Eye (tissue), 1 donor: ENCODE data around the gene SPTB.
"Not testable (repeated sequence)": the region's sequence is repeated elsewhere in the genome, so short reads cannot be mapped to it uniquely, and the experiment has no call there.

Experiments used
- DNase-seq: peaks from one replicate; pipeline ENCODE4 v3.0.0-alpha.2; 2015

Gene SPTB

DNA sequence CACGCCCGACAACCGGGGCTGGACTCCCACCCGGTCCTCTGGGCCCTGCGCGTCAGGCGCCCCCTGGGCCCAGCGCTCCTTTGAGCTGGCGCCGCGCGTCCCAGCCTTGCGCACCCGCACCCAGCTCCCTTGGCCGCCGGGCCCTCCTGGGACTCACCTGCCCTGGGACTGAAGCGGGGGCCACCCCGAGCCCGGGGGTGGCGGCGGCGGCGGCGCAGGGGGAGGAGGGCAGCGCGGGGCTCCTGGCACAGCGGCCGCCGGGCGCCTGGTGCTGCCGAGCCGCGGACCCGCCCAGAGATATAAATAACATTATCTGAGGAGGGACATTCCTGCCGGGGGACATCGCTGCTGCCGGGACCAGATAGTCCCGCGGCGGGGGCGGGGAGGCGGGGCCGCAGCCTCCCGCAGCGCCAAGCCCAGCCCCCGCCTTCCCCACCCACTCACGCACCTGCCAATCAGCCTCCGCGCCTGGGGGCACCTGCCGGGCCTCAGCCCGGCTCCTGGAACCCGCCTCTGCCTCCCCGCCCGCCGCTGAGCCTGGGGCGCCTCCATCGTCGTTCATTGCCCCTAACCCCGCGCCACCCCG, at the start of gene SPTB:
Gene SPTB, minus strand, starts transcription at position 273 of the 586 bp plus-strand sequence. CDS start 56,813 bp downstream, outside the sequence.
- DNase-seq, result peak; percentile 70

DNA sequence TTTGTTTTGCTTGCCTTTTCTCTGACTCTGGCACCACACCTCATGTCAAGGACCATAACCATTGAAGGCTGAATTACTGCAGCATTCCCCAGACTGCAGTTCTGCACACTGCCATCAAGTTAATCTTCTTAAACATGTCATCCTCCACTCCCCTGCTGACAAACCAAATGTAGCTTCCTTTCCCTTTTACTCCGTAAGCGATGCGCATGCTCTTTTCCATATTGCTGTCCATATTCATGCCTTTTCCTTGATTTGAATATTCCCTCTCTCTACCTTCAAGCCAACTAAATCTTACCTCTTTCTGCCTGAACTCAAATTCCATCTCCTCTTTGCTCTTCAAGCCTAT, 49.3 kb upstream of the SPTB start:
- no peak for DNase-seq

DNA sequence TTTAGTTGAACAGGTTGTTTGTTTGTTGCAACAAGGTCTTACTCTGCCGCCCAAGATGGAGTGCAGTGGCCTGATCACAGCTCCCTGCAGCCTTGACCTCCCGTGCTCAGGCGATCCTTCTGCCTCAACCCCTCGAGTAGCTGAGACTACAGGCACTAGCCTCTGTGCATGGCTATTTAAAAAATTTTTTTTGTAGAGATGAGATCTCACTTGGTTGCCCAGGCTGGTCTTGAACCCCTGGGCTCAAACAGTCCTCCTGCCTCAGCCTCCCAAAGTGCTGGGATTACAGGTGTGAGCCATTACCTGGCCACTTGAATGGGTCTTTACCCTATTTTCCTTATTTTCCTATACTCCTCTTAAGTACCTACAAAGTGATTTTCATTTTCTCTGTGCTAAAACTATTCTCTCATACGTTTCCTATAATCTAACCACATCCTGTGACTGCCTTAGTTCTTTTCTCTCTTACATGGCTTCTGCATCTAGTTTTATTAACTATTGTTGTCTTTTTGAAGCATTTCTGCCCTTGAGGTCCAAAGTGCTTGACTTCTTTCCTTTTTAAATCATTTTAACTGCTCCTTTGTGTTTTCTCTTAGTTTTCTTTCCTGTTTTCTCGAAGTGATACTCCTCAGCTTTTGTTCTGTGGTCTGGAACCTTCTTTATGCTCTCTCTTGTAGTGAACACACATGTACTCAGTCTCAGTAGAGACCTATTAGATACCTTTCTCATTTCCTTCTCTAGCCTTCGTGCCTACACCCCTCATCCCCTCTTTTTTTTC, 48.7 kb upstream of the SPTB start:
- no peak for DNase-seq

- no peak for DNase-seq
Observed at GRCh38 chr14:64927031-64927430, 47.3 kb upstream of the SPTB start.

DNA sequence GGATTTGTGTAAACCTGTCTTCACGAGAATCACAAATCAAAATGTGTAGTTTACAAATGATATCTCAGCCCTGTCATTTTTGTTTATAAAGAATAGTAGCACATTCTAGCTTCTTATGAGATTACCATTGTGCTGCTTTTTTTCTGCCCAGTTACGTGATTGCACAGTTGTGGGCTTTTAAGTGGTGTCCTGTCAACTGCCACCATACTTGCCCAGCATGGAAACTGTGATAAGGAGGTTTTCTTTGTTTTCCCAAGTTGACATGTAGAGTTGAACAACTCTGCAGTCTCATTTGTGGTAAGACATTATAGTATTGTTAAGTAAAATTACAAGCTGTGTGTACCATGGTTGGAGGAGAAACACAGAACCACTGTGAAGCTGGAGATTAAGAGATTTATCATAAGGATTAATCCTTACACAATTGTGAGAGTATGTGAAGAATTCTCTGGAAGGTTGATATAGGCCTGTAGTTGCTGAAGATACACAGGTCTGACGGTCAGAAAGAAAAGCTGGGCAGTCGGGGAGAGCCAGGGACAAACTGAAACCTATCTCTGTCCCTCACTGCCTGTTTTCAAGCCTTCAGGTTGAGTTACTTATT, 46.8 kb upstream of the SPTB start:
- DNase-seq, result no peak

DNA sequence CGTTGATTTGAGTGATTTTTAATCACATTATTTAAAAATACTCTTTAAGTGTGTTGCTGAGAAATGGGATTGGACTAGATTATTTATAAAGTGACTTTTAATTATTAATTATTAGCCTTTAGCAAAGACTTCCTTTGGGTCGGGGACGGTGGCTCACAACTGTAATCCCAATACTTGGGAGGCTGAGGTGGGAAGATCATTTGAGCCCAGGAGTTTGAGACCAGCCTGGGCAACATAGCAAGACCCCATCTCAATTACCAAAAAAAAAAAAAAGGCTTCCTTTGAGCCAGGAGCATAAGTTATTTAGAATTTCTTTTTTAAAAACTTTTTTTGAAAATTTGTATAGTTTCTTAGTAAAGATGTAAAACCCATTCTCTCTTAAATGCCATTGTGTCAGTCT, 43.3 kb upstream of the SPTB start:
- no peak for DNase-seq

GRCh38 chr14:64920465-64920864, 40.8 kb upstream of the SPTB start:
- DNase-seq, result no peak

GRCh38 chr14:64919618-64920017, 39.9 kb upstream of the SPTB start:
- no peak for DNase-seq

DNA sequence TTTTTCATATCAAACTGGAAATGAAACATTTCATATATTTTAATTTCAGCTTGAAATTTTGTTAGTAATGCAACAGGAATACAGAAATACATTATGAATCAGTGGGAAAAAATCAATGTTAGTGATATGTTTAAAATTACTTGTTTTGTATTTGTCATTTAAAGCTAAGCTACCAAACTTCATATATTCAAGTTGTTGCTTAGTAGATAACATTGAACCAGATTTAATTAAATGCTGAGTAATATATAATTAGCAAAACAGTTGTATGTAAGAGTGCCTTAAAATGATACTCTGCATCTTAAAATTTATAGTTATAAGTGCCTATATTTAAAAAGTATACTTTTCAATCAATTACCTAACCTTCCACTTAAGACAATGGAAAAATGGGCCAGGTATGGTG, 39.5 kb upstream of the SPTB start:
- no peak for DNase-seq

- DNase-seq, result no peak
Observed at GRCh38 chr14:64918216-64918615, 38.5 kb upstream of the SPTB start.

DNA sequence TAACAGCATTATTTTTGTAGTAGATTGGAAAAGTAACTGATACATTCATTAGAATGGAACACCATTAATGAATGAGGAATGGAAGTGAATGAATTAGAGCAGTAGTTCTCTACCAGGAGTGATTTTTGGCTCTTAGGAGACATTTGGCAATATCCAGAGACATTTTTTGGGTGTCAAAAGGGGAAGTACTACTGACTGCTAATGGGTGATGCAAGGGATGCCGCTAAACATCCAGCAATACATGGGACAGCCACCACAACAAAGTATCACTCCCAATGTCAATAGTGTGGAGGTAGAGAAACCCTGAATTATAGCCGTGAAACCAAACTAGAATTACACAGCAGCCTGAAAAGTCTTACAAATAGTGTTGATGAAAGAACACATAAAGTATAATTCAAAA, 36.1 kb upstream of the SPTB start:
- DNase-seq, result no peak

GRCh38 chr14:64915029-64915424, 35.3 kb upstream of the SPTB start:
- no peak for DNase-seq

DNA sequence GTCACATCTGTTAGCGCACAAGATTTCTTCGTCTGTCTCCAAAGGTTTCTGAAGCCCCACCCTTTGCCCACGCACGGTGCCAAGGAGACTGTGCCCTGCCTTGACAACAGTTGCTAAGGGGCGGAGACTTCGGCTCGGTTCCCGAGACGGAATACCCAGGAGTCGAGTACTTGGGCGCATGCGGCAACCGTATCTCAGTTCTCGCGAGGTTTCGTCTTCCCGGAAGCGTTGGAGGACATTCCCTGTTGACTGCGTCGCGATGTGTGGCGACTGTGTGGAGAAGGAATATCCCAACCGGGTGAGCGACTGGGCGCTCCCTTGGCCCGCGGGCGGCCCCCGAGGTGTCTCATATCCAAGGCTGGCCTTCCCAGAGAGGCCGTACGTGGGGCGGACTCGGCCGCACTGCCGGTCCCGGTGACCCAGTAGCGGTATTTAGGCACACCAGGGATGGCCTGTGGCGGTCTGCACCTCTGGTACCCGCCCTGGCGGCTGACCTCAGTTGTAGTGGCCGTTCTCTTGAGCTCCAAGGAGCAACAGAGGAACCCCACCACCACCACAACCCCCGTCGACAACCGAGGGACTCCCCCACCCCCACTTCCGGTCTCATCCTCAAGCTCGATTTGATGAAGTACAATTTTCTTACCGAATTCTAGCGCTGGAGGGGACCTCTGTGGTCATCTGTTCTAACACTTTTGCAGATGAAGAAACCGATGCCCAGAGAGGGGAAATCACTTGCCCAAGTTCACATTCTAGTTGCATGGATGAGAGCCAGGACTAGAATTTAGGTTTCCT, 34.7 kb upstream of the SPTB start, which contains the start of gene CHURC1:
Gene CHURC1, plus strand, starts transcription at position 219 of the 792 bp plus-strand sequence. Its CDS starts 41 bp downstream, at position 260.
- peak; percentile 100 for DNase-seq

GRCh38 chr14:64913477-64913876, 33.8 kb upstream of the SPTB start:
- DNase-seq, result not testable (repeated sequence)

- DNase-seq, result no peak
Observed at GRCh38 chr14:64912261-64912660, 32.6 kb upstream of the SPTB start.

GRCh38 chr14:64910847-64911495, 31.3 kb upstream of the SPTB start:
- DNase-seq, result peak; percentile 29

GRCh38 chr14:64906022-64906421, 26.3 kb upstream of the SPTB start:
- no peak for DNase-seq

- no peak for DNase-seq
Observed at GRCh38 chr14:64899958-64900357, 20.3 kb upstream of the SPTB start.

- peak; percentile 84 for DNase-seq
Observed at GRCh38 chr14:64891839-64892375, 12.2 kb upstream of the SPTB start.

DNA sequence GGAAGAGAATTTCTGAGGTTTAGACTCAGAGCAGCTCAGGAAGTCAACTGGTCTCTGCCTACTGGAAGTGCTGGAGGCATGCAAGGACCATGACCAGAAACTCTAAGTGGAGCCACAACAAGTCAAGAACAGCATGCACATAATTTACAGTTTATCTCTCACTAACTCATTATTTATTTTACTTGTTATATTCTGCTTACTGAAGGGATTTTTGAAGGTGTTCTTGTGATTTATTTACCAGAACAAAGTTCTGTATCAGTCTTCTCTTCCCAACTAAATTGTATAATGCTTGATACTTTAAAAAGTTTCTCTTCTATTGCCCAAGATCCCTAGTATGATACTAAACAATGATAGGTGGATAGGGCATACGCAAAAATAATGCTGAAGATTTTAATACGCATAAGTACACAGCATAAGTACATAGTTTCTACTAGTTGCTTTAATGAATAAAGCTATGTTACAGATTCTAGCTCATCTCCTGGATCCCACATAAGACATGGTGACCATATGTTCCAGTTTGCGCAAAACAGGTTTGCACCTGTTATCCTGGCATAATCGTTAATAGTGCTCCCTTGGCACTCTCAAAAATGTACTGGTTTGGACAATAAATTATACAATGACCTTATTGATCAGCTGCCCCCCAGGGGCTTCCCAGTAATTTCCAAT, 11.6 kb upstream of the SPTB start:
- DNase-seq, result no peak

DNA sequence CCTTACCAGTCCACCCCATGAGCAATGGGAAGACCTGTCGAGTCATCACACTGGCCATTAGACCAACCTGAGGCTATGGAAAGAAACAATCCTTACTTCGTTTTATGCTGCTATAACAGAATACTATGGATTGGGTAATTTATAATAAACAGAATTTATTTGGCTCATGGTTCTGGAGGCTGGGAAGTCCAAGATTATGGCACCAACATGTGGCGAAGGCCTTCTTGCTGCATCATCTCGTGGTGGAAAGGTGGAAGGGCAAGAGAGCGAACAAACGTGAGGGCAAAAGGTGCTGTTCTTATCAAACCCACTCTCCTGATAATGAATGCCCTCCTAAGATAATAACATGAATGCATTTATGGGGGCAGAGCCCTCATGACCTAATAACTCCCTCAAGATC, 9.6 kb upstream of the SPTB start:
- no peak for DNase-seq

DNA sequence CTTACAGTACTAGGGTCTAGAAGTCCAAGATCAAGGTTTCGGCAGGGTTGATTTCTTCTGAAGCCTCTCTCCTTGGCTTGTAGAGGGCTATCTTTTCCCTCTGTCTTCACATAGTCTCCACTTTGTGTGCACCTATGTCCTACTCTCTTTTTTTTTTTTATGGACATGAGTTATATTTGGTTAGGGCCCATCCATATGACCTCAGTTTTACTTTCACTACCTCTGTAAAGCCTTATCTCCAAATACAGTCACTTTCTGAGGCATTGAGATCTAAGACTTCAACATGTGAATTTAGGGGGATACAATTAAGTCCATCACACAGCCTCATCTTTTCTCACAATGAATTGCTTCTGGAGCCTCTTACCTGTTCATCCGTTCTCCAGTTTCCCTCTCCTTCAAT, 5.9 kb upstream of the SPTB start:
- no peak for DNase-seq
